Cerebellar cortex (tissue), 1 donor: Measurements from ENCODE around the gene ENG.
"Not testable (repeated sequence)": the region's sequence is repeated elsewhere in the genome, so short reads cannot be mapped to it uniquely, and the experiment has no call there.

Experiments
- DNase-seq: peaks from one replicate; pipeline ENCODE4 v3.0.0-alpha.2; 2015; ENCODE audit warnings: low spot score

Gene ENG

DNA sequence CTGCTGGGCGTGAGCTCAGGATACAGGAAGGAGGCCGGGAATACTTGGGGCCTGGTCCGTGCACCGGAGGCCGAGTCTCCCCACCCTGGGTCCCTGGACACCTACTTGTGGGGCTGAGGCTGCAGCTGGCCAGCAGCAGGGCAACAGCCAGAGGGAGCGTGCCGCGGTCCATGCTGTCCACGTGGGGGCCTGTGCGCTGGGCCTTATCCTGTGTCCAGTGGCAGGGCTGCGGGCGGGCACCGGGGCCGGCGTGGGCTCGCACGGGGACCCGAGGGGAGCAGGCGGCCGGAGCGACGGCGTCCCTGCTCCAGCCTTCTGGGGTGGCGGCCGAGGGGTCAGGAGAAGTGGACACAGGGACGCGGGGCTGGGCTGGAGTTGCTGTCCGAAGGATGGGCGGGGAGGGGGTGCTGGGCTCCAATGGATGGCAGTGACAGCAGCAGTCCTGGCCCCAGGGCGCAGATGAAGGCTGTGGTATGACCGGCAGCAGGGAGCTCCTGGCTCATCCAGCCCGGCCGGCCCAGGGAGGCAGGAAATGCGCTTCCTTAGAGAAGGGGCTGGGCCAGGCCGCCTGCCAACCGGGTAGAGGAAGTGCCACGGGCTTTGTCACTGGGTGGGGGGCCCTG is at the start of gene ENG:
Gene ENG (minus strand): TSS at position 475 of the 623 bp plus-strand sequence. CDS start 303 bp downstream, at position 172.
- no peak for DNase-seq

DNA sequence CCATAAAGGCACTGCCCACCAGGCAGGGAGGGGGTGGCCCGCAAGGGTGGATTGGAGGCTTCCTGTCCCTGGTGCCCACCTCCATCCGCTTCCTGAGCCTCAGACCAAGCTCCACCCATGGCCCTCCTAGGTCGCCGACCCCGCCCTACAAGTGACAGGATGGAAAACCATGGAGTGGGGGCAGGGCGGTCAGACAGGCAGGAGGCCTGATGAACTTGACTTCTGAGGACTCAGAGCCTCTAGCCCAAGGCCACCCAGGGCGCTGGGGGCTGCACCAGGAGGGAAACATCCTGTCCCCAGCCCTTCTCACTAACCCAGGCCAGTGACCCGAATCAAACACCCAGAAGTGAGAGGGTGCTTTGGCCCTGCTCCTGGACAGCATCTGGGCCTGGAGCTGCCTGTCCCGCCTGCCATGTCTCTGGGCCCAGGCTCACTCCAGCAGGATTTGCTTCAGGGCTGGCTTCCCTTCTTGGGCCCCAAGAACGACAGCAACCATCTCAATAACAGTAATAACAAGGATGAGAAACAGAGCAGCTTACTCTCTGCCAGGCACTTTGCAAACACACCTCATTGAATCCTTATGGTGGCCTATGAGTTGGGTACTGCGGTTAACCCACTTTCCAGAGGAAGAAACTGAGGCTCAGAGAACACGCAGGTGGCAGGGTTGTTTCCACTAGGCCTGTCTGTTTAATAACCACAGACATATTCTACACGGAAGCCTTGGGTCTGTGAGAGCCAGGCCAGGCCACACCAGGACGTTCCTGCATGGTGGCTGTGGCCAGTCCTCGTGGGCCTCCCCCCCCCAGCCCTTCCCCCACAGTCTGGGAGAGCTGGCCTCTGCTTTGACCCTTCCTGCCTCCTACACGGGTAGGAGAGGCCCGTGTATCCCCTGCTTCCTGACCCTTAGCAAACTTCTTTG is 49.4 kb upstream of the ENG start:
- no peak for DNase-seq

DNA sequence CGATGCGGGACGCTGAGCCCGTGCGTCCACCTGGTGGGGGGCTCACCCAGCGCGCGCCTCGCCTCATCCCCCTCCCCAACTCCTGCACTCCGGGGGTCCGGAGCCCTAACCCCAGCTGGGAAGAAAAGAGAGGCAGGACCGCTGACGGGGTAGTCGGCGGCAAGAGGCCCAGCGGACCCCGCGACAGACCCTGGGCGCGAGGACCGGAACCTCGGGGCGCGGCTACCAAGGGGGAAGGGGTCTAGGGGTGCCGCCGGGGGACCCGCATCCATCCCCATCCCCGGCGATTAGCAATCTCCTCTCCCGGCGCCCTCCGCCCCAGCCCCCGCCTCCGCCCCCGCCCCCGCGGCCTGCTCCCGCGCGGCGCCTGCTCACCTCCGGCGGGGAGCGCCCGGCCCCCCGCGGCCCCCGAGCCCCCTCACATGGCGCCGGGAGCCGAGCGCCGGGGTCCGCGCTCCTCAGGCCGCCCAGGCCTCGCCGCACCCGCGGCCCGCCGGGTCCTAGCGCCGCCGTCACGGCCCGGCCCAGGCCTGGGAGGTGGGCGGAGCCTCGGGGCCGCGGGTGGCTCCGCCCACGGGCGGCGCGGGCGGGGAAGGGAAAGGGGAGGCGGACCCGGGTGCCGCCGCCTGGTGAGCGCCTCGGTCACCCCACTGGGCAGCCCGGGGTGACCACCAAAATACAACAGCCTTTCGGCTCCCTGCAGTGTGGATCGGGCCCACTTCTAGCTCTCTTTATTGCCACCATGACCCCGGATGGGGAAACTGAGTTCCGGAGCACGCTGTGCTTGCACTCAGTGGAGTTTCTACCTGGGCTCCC is 44.9 kb upstream of the ENG start, which contains the start of gene ST6GALNAC6:
Gene ST6GALNAC6 (minus strand): TSS at position 476 of the 816 bp plus-strand sequence. CDS start 1,622 bp downstream, outside the sequence.
- peak; percentile 63 for DNase-seq

DNA sequence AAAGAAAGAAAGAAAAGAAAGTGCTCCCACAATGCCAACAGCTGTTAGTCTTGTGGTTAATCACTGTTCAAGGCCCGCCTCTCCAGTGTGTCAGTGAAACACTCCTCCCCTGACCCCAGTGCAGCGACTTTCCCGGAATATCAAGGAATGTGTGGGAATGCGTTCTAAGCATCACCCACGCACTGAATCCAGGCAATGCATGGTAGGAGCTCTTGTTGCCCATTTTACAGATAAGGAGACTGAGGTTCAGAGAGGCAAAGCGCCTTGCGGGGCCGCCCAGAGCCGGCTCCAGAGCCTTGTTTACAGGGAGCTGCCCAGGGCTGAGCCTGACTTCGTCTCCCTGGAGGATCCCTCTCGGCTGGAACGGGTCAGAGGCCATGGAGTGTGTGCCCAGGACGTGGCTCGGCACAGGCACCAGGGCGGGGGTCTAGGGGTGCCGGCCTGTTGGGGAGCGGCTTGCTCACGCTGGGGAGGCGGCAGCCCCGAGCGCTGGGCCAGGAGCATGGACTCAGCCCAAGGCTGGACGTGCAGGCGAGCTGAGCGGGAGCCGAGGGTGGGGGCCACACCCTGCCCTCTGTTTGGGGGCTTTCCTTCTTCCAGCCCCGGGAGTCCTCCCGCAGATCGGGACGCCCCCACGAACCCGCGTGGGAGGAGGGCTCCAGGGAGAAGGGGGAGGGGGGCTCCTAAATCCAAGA is 44.1 kb upstream of the ENG start:
- DNase-seq = peak; percentile 62

DNA sequence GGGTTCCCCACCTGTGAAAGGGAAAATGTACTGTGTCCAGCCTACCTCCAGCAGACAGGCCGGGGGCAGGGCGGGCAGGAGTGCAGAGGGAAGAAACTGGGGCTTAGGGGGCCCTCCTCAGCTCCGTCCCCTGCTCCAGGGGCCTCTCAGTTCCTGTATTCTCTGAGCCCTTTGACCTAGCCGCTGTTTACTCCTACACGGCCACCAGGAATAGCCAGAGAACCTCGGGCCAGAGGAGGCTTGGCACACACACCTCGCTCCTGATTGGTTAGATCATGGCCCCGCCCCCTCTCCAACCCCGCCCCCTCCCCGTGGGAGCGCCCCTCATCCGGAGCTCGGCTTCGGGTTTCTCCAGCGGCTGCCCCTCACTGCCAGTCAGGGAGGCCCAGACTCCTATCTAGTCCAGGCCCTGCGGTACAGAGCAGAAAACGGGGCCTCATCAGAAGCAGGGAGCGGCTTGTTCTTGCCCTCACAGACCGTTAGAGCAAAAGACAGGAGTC is 42.8 kb upstream of the ENG start:
- peak; percentile 91 for DNase-seq

DNA sequence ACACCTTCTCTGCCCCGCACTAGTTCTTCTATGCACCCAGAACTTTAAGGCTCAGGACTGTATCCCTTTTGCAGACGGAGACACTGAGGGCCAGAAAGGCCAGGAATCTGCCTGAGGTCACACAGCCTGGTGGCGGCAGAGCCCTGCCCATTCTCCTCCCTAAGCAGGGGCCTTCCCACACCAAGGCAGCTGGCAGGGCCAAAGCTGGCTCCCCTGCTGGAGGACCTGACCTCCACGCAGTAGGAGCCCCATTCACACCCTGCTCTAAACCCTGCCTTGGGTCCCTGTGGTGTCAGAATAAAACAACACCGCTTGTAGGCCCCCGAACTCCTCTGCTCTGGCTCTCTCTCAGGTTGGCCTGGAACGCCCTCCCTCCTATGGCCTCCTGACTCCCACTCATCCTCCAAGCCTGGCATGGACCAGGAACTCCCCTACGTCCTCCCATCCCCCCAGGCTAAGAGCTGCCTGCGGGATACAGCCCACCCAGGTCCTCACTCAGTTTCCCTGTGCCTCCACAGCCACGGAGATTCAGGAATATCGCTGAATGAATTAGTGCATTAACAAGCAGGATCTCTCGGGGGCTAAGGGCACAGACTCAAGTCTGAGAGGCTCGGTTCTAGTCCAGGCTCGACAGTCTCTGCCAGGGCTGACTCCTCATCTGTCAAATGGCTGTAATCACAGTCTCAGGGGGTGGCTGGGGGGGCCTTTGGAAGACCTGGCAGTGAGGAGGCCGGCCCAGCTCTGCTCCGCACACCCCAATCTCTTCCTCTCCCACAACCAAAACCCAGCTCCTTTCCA is 42.1 kb upstream of the ENG start:
- no peak for DNase-seq

DNA sequence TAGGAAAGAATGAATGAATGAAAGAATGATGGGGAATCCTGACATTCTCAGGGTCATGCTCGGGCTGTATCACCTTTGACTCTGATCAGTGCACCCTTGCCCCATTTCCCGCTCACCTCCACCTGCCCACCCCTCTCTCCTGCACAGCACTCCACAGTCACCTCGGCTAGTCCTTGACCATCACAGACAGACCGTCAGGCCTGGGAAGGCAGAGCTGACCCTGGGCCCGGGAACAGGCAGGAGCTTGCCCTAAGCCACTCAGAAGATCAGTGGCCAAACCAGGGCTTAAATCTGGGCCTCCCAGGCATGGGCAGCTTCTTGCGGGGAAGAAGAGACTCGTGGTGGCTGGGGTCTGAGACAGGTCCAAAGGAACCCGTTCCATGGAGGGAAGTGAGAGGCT is 41.4 kb upstream of the ENG start:
- no peak for DNase-seq

DNA sequence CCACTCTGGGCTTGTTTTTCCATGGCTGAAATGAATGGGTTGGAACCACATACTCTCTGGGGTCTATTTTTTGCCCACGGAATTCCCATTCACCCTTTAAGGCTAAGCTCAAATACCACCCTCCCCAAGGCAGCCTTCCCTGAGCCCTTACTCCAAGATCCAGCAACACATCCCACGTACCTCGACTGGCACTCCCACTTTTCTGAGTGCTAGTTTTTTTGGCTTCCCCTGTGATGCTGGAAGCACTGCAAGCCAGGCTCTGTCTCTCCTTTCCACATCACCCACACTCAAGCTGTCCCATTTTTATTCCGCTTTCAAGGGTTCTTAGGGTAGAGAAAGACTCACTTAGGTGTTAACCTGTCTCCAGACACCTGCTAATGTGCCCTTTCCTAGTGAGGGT is 38.9 kb upstream of the ENG start:
- no peak for DNase-seq

DNA sequence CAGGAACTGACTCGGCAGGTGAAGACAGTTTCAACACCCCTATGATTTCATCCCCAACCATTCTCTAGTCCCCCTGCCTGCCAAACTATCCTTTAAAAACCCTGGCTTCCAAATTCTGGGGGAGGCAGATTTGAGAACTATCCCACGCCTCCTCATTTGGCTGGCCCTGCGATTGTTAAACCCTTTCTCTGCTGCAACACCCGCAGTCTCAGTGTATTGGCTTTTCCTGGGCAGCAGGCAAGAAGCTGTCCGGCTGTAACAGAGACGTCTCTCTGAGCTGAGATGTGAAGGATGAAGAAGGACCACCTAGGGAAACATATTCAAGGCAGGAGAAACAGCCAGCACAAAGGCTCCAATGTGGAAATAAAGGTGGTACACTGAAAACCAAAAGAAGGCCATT is 38.4 kb upstream of the ENG start:
- DNase-seq = no peak

DNA sequence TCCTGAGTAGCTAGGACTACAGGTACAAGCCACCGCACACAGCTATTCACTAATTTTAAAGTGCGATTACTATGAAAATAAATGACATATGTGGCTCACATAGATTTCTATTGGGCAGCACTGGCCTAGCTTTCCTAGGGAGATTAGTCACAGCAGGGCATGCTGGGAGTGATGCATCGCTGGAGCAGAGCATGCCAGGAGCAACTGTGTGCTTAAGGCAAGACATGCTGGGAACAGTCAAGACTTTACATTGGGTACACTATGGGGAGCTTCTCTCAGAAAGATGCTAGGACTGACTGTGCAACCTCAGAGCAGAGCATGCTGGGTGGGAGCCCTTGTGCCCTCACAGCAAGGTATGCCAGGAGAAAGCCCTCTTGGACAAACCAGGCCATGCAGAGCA is 35.6 kb upstream of the ENG start:
- no peak for DNase-seq

DNA sequence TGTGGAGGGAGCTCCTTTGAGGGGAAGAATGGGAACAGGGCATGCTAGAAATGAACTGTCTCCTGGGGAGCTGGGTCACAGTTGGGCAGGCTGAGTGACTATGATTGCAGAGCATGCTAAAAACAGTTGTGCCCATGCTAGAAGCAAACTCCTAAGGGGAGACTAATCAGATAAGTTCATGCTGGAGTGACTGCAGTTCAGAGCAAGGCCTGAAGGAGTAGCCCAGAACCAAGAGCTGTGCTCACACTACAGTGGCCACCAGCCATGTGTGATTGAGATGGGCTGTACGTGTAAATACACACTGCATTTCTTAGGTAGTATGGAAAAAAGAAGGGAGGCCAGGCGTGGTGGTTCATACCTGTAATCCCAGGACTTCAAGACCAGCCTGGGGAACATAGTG is 33.3 kb upstream of the ENG start:
- DNase-seq = no peak

DNA sequence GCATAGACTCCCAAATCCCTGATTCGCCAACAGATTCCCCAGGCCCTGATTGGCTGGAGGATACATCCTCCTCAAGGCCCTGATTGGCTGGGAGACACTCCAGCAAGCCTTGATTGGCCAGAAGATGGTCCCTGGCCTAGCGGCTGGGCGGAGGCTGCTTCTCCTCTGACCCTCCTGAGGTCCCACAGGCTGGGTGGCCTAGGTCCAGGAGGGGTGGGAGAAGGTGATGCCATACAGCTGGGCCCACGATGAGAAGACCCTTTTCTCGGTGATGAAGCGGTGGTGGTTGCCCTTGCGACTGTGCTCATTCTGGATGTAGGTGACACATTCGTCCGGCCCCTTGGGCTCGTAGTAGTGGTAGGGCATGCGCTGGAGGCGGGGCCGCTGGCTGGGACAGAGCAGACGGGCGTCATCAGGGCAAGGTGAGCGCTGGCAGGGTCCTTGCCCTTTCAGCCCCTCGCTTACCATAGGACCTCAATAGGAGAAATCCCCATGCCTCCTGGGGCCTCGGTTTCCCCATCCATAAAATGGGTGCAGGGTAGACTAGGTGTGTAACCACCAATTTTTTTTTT is 32.0 kb upstream of the ENG start:
- peak; percentile 67 for DNase-seq

DNA sequence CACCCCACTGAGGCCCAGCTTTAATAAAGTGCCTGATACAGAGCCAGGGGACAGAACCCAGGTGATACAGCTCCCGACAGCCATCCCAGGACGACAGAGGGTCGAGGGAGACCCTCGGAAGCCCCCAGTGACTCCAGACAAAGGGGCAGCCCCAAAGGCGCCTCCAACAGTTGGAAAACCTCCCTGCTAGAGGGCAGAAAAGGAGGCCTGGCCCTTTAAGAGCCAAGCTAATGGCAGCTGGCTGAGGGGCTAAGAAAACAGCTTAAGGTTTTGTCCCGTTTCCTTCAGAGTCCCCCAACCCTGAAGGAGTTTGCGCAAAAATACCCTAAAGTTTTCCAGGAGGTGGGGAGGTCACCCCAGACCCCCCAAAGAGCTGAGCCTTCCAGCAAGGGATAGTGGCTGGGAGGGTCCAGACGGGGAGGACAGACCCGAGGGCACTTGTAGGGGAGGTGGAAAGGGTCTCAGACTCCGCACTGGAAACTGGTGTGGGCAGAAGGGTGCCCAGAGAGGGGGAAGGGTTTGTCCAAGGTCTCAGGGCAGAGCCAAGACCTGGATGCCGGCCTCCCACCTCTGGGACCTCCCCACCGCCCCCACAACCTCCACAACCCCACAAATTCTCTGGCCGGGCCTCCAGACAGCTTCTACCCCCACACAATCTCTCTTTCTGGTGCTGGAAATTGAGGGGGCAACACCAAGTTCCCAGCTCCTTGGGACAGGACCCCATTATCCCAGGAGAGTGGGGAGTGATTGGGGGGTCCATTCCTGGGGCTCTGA is 31.2 kb upstream of the ENG start:
- no peak for DNase-seq

DNA sequence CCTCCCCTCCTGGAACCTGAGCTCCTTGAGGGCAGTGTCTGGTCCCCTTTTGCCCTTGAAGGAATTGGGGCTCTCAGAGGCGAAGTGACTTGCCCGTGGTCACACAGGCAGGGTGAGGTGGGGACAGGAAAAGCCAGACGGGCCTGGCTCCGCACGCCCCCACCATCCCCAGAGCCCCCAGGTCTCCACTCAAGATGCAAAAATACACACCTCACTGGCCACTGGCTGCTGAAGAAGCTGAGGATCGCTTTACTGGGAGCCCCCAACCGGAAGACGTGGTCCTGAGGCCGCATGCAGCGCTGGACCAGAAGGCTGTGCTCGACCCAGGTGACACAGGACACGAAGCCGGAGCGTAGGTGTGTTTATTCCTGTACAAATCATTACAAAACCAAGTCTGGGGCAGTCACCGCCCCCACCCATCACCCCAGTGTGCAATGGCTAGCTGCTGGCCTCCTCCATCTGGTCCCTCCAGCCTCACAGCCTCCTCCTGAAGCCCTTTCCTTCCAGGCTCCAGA is 30.6 kb upstream of the ENG start:
- DNase-seq = no peak

DNA sequence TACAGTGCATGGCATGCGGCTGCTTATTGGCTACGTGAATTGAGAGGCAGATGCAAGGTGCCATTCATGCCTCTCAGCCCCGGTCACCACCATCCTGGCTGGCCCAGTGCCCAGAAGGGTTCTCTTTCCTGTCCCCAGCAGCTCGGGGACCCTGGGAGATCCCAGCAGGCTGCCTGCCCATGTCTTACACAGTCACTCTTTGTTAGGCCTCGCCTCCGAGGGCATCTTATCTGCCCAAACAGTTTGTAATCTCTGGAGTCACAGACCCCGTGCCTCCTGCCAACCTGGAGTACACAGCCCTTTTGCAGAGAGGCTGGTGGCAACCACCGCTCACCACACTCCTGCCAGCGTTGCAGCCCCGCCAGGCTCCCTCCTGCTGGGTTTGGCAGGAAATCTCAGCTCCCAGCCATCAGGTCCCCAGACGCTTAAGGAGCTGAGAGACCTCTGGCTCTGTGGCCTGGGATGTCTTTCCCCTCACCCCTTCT is 30.0 kb upstream of the ENG start:
- no peak for DNase-seq

DNA sequence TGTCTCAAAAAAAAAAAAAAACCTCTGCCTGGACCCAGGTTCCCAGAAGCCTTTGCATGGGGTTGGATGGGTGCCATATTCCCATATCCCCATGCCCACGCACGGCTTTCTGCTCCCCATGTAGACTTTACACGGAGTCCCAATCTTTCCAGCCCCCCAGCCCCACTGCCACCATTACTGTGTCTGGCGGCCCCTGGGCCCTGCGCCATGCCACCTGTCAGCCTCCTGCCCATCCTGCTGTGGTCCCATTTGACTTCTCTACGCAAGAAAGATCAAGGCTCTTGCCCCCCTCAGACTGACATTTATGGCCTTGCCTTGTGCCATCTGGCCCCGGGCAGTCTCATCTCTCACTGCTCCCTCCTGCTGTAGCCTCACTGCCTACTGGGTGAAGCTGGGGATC is 29.5 kb upstream of the ENG start:
- DNase-seq = no peak

DNA sequence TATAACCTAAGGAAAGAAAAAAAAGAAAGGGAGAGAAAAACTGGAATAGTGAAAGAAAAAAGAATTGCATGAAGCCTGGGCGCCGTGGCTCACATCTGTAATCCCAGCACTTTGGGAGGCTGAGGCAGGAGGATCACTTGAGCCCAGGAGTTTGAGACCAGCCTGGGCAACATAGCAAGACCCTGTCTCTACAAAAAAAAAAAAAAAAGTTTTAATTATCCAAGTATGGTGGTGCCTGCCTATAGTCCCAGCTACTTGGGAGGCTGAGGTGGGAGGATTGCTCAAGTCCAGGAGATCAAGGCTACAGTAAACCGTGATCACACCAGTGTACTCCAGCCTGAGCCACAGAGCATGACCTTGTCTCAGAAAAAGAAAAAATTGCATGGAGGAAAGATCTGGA is 27.3 kb upstream of the ENG start:
- not testable (repeated sequence) for DNase-seq

DNA sequence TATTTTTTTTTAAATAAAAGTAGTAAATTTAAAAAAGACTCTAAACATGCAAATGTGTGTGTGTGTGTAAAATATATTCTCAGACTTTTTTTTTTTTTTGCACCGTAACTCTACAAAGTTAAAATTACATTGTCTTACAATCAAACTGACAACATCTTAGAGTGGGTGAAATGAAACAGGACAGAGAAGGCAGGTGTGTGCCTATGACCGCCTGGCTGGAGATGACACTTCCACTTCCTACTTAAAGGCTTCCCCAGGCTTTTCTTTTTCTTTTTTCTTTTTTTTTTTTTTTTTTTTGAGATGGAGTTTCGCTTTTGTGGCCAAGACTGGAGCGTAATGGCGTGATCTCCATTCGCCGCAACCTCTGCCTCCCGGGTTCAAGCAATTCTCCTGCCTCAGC is 25.7 kb upstream of the ENG start:
- no peak for DNase-seq

DNA sequence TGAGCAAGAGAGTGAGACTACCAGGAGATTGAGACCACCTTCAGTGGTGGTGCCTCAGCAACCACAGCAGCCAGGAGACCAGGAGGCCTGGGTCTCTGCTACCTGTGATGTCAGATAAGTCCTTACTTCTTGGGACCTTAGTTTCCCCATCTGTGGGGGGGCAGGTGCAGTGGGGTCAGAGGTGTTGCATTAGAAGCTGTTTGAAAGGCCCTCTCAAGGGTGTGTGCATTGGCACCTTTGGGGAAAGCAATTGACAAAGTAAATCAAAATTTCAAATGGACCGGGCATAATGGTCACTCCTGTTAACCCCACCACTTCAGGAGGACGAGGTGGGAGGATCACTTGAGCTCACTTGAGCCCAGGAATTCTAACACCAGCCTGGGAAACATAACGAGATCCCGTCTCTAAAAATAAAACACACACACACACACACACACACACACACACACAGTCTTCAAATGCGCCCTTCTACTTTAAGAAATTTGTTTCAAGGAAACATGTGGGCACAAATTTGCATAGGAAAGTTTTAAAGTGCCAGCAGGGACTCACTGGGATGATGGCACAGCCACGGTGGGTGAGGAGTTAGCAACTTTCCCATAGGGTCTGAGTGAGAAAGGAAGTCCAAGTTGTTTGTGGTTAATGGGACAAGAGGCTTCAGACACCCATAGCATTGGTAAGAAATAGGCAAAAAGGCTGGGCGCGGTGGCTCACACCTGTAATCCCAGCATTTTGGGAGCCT is 24.4 kb upstream of the ENG start:
- no peak for DNase-seq
